GM19240 (cell line): ENCODE measurements around the gene ASH1L.
"Not testable (repeated sequence)": the region's sequence is repeated elsewhere in the genome, so short reads cannot be mapped to it uniquely, and the experiment has no call there.

Experiments
- DNase-seq: peaks from one replicate; pipeline ENCODE4 v3.0.0; 2011; ENCODE audit warnings: low spot score; ENCODE audit not compliant: insufficient read length

Gene ASH1L

GRCh38 chr1:155555915-155556314, 6.7 kb downstream of the ASH1L start:
- DNase-seq: no peak

- DNase-seq: no peak
Observed at GRCh38 chr1:155553349-155553748, 9.3 kb downstream of the ASH1L start.

- no peak for DNase-seq
Observed at GRCh38 chr1:155548706-155549105, 13.9 kb downstream of the ASH1L start.

GRCh38 chr1:155540000-155540874, 22.4 kb downstream of the ASH1L start:
- DNase-seq: no peak

GRCh38 chr1:155537193-155537592, 25.4 kb downstream of the ASH1L start:
- DNase-seq: no peak

- no peak for DNase-seq
Observed at GRCh38 chr1:155531624-155532023, 31.0 kb downstream of the ASH1L start.

- DNase-seq: no peak
Observed at GRCh38 chr1:155529929-155530328, 32.7 kb downstream of the ASH1L start.

- no peak for DNase-seq
Observed at GRCh38 chr1:155529109-155529508, 33.5 kb downstream of the ASH1L start.

GRCh38 chr1:155527677-155528076, 34.9 kb downstream of the ASH1L start:
- no peak for DNase-seq

GRCh38 chr1:155526356-155526755, 36.2 kb downstream of the ASH1L start:
- DNase-seq: no peak

- DNase-seq: no peak
Observed at GRCh38 chr1:155522069-155522468, 40.5 kb downstream of the ASH1L start.

GRCh38 chr1:155518484-155518883, 44.1 kb downstream of the ASH1L start:
- DNase-seq: no peak

GRCh38 chr1:155514582-155515187, 47.9 kb downstream of the ASH1L start:
- DNase-seq: no peak

GRCh38 chr1:155513300-155513916, 49.2 kb downstream of the ASH1L start:
- no peak for DNase-seq

GRCh38 chr1:155511385-155511784, 51.2 kb downstream of the ASH1L start:
- not testable (repeated sequence) for DNase-seq

- DNase-seq: no peak
Observed at GRCh38 chr1:155509064-155509463, 53.5 kb downstream of the ASH1L start.

- no peak for DNase-seq
Observed at GRCh38 chr1:155507945-155508344, 54.7 kb downstream of the ASH1L start.

- DNase-seq: not testable (repeated sequence)
Observed at GRCh38 chr1:155505963-155506362, 56.6 kb downstream of the ASH1L start.

GRCh38 chr1:155504207-155504606, 58.4 kb downstream of the ASH1L start:
- no peak for DNase-seq

GRCh38 chr1:155499953-155500639, 62.5 kb downstream of the ASH1L start:
- DNase-seq: no peak

GRCh38 chr1:155499263-155499662, 63.3 kb downstream of the ASH1L start:
- no peak for DNase-seq

GRCh38 chr1:155493595-155493994, 69.0 kb downstream of the ASH1L start:
- DNase-seq: not testable (repeated sequence)
